Thyroid gland (tissue), 4 donors: ENCODE results near the gene CLASP1. TPM values are rescaled to one million over a fixed set of nuclear protein-coding genes. Genes with fewer than 3 reads are reported as not detected.
"Not testable (repeated sequence)": the region's sequence is repeated elsewhere in the genome, so short reads cannot be mapped to it uniquely, and the experiment has no call there.

ENCODE experiments used
- DNase-seq, 2 donors: peaks; one replicate each; pipeline ENCODE4 v3.0.0-alpha.2; 2019
- H3K27ac ChIP-seq, 3 donors: fragments of 200-600 bp; sonication (generic); 1 replicate in 2 of 3; 2 replicates in 1 of 3; pipeline ENCODE4 v1.5.1; 2016 to 2019; ENCODE audit warnings: mild to moderate bottlenecking in 1 of 3, moderate library complexity in 1 of 3
- H3K27me3 ChIP-seq: fragments of 200-600 bp; sonication (generic); one replicate; pipeline ENCODE4 v1.5.1; 2019
- H3K36me3 ChIP-seq, 2 donors: fragments of 200-600 bp; sonication (generic); one replicate each; pipeline ENCODE4 v1.5.1; 2016 to 2019
- H3K4me1 ChIP-seq, 2 donors: fragments of 200-600 bp; sonication (generic); one replicate each; pipeline ENCODE4 v1.5.1; 2017 to 2019
- H3K4me3 ChIP-seq, 3 donors: fragments of 200-600 bp; sonication (generic); replicated peaks in 1 of 3; 1 replicate in 2 of 3; 2 replicates in 1 of 3; pipeline ENCODE4 v1.5.1; 2016; ENCODE audit warnings: mild to moderate bottlenecking in 1 of 3
- H3K9me3 ChIP-seq: fragments of 200-600 bp; sonication (generic); one replicate; pipeline ENCODE4 v1.5.1; 2017
- CTCF ChIP-seq, 6 experiments: fragments of 200-600 bp in 3 of 6; fragments of 450-650 bp in 3 of 6; sonication (generic) in 3 of 6; IDR thresholded peaks; one replicate each; pipeline ENCODE4 v1.5.1; 2016 to 2019; ENCODE audit warnings: antibody characterized with exemption in 6 of 6, mild to moderate bottlenecking in 2 of 6, inconsistent platforms in 1 of 6, moderate library complexity in 1 of 6
- POLR2A ChIP-seq, 2 donors: fragments of 450-650 bp; IDR thresholded peaks; one replicate each; pipeline ENCODE4 v1.6.1; 2017; ENCODE audit warnings: antibody characterized with exemption in 2 of 2, mild to moderate bottlenecking in 2 of 2, moderate library complexity in 1 of 2
- WGBS, 2 donors: methylation state at CpG; one replicate each; pipeline ENCODE4 v1.1.5; 2017; 5-methylcytosine and 5-hydroxymethylcytosine counted together
- intact Hi-C: fragments of 100-400 bp; cut with DNase I; formaldehyde crosslinking; loops from one replicate; pipeline ENCODE4 v1.15.1; 2023
- total RNA-seq, 4 donors: library from RNA; depleted of rRNA; stranded (reverse); fragments of >200 nt; gene quantifications; one replicate each; pipeline ENCODE4 v1.2.3, GENCODE V29; 2016

The CLASP1 gene
- total RNA-seq, 4 donors from 2014 or later = 69.3 to 110 (median 98.3) TPM

- TF ChIP-seq POLR2A (IDR thresholded peaks at IDR 0.05) = no peak
- no peak for TF ChIP-seq CTCF (IDR thresholded peaks at IDR 0.05)
- Histone ChIP-seq H3K27ac (no peak overlapping the region), H3K4me1 (no peaks in the 10 kb centered on the region), H3K27me3 (no peaks in the 10 kb centered on the region), H3K4me3 (no peak overlapping the region), H3K36me3 (peaks cover 29 to 36% of the 10 kb centered on the region in 2 donors), H3K9me3 (no peaks in the 10 kb centered on the region)
- intact Hi-C loops = no loop called here
- 92 to 96% methylated on average over 3 of the region's 3 CpGs for WGBS, 2 donors
- DNase-seq = no peak
These were observed 206.4 kb downstream of the CLASP1 start for GRCh38 chr2:121442889-121443288.

DNA sequence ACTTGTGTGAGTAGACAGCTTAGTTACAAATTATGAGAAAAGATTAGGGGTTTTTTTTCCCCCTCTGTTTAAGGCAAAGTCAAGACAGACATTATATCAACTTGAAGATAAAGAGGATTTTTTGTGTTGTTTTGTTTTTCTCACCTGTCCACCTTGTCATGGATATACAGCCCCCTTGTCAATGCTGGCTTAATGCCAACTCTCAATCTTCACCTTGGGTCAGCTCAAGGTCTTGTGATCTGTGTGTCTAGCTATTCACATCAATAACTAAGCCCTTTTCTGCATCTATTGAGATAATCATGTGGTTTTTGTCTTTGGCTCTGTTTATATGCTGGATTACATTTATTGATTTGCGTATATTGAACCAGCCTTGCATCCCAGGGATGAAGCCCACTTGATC is 211.0 kb downstream of the CLASP1 start:
- H3K27me3 ChIP-seq, intact Hi-C loops, H3K36me3 ChIP-seq: not testable (repeated sequence)

GRCh38 chr2:121436918-121437317 is 212.3 kb downstream of the CLASP1 start:
- intact Hi-C loops = no loop called here
- Histone ChIP-seq H3K36me3 (no peaks in the 10 kb centered on the region), H3K4me3 (no peak overlapping the region), H3K27me3 (no peaks in the 10 kb centered on the region), H3K9me3 (no peaks in the 10 kb centered on the region), H3K4me1 (no peaks in the 10 kb centered on the region), H3K27ac (no peak overlapping the region)
- WGBS, 2 donors = 96 to 100% methylated on average over 3 of the region's 3 CpGs
- DNase-seq = no peak
- no peak for TF ChIP-seq CTCF (IDR thresholded peaks at IDR 0.05)
- TF ChIP-seq POLR2A (IDR thresholded peaks at IDR 0.05) = no peak

More for the DNA sequence above, 211.0 kb downstream of the CLASP1 start:
- not testable (repeated sequence) for DNase-seq, H3K4me1 ChIP-seq, H3K4me3 ChIP-seq, H3K9me3 ChIP-seq, H3K27ac ChIP-seq
- 95 to 100% methylated on average over 1 of the region's 1 CpG for WGBS, 2 donors

DNA sequence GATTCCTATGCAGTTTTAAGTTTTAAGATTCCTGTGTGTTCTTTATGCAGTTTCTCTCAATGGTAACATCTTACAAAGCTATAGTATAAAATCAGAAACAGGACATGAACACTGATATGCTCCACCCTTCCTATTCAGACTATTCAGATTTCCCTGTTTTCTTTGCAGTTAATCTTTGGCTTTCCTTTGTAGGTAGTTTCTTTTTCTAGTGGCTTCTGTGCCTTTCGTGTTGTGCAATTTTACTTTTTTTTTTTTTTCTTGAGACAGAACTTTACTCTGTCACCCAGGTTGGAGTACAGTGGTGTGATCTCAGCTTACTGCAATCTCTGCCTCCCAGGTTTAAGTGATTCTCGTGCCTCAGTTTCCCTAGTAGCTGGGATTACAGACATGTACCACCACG is 213.5 kb downstream of the CLASP1 start:
- Histone ChIP-seq H3K27me3 (no peaks in the 10 kb centered on the region), H3K36me3 (no peaks in the 10 kb centered on the region), H3K4me1 (no peaks in the 10 kb centered on the region), H3K4me3 (no peak overlapping the region), H3K9me3 (no peaks in the 10 kb centered on the region), H3K27ac (no peak overlapping the region)
- DNase-seq = no peak
- intact Hi-C loops = no loop called here
- TF ChIP-seq CTCF (IDR thresholded peaks at IDR 0.05) = no peak
- no peak for TF ChIP-seq POLR2A (IDR thresholded peaks at IDR 0.05)
- 85 to 88% methylated on average over 3 of the region's 3 CpGs for WGBS, 2 donors

DNA sequence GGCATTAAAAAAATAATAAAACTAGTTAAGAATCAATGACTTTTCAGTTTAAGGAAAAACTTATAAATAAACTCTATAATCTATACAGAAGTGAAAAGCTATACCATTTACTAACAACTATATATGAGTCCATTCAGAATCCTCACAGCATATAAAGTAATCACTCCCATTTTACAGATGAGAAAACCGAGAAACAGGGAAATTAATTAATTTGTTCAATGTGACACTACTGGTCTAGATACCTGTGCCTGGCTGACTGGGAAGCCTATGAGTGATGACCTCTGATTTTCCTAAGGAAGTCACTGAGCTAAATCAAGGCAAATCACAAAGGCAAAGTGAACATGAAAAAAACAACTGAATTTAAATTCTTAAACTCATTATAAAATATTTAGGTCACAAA is 218.0 kb downstream of the CLASP1 start:
- intact Hi-C loops = no loop called here
- Histone ChIP-seq H3K36me3 (peaks cover 0 to 23% of the 10 kb centered on the region in 2 donors), H3K27me3 (no peaks in the 10 kb centered on the region), H3K4me1 (no peaks in the 10 kb centered on the region), H3K27ac (no peak overlapping the region), H3K4me3 (no peak overlapping the region), H3K9me3 (no peaks in the 10 kb centered on the region)
- 92 to 93% methylated on average over 1 of the region's 1 CpG for WGBS, 2 donors
- TF ChIP-seq POLR2A (IDR thresholded peaks at IDR 0.05) (no peak), CTCF (IDR thresholded peaks at IDR 0.05) (no peak)
- DNase-seq = no peak
